Smooth muscle cell (in vitro differentiated cells): ENCODE results near the gene HAUS6. TPM values are rescaled to one million over a fixed set of nuclear protein-coding genes. Genes with fewer than 3 reads are reported as not detected.
"Not testable (repeated sequence)": the region's sequence is repeated elsewhere in the genome, so short reads cannot be mapped to it uniquely, and the experiment has no call there.

Experiments
- DNase-seq: peaks from one replicate; lab custom pipeline; 2025; ENCODE audit not compliant: unreplicated experiment; lab: John Stamatoyannopoulos, UW
- H2AFZ ChIP-seq: fragments of 200-600 bp; sonication (generic); 2 replicates; pipeline ENCODE4 v1.6.0; 2016; ENCODE audit warnings: antibody characterized with exemption, low read depth, mild to moderate bottlenecking
- H3F3A ChIP-seq: fragments of 200-600 bp; sonication (generic); 2 replicates; pipeline ENCODE4 v1.6.0; 2017; ENCODE audit warnings: antibody characterized with exemption, low read depth
- H3K27ac ChIP-seq: fragments of 200-600 bp; sonication (generic); 2 replicates; pipeline ENCODE4 v1.5.1; 2016; ENCODE audit warnings: low read depth, mild to moderate bottlenecking
- H3K27me3 ChIP-seq: fragments of 200-600 bp; sonication (generic); 2 replicates; pipeline ENCODE4 v1.6.1; 2016; ENCODE audit warnings: low read depth, mild to moderate bottlenecking
- H3K36me3 ChIP-seq: fragments of 200-600 bp; sonication (generic); 2 replicates; pipeline ENCODE4 v1.5.1; 2016; ENCODE audit warnings: low read depth
- H3K4me1 ChIP-seq: fragments of 200-600 bp; sonication (generic); 2 replicates; pipeline ENCODE4 v1.5.1; 2016; ENCODE audit warnings: low read depth
- H3K4me2 ChIP-seq: fragments of 200-600 bp; sonication (generic); 2 replicates; pipeline ENCODE4 v1.6.0; 2016; ENCODE audit warnings: mild to moderate bottlenecking
- H3K4me3 ChIP-seq: fragments of 200-600 bp; sonication (generic); 2 replicates; pipeline ENCODE4 v1.5.1; 2016; ENCODE audit warnings: mild to moderate bottlenecking
- H3K79me2 ChIP-seq: fragments of 200-600 bp; sonication (generic); 2 replicates; pipeline ENCODE4 v1.6.0; 2016; ENCODE audit warnings: low read depth, mild to moderate bottlenecking
- H3K9ac ChIP-seq: fragments of 200-600 bp; sonication (generic); 2 replicates; pipeline ENCODE4 v1.6.0; 2016; ENCODE audit warnings: low read depth
- H3K9me3 ChIP-seq: fragments of 200-600 bp; sonication (generic); replicated peaks from 2 replicates; pipeline ENCODE4 v1.5.1; 2016; ENCODE audit warnings: low read depth
- H4K20me1 ChIP-seq: fragments of 200-600 bp; sonication (generic); 2 replicates; pipeline ENCODE4 v1.6.0; 2016; ENCODE audit warnings: low read depth
- WGBS: methylation state at CpG from one replicate; pipeline ENCODE4 v1.1.7; 2016; ENCODE audit warnings: low lambda C conversion rate; 5-methylcytosine and 5-hydroxymethylcytosine counted together
- polyA plus RNA-seq: library from polyadenylated mRNA; unstranded; fragments of >200 nt; fragmentation: Nextera tagmentation; extraction: Ambion mirVana; gene quantifications from 2 replicates; pipeline ENCODE4 v1.2.1, GENCODE V29; 2016
- total RNA-seq: library from RNA; depleted of rRNA; stranded (reverse); fragments of >200 nt; gene quantifications from 2 replicates; pipeline ENCODE4 v1.2.3, GENCODE V29; 2014
- TF ChIP-seq, protein P1 (sequence below): fragments of 200-600 bp; sonication (generic); IDR thresholded peaks from 2 replicates; pipeline ENCODE4 v1.5.1; 2017; ENCODE audit warnings: borderline replicate concordance, mild to moderate bottlenecking, antibody characterized with exemption; ENCODE audit not compliant: insufficient read depth, poor library complexity, severe bottlenecking

The HAUS6 gene, protein sequence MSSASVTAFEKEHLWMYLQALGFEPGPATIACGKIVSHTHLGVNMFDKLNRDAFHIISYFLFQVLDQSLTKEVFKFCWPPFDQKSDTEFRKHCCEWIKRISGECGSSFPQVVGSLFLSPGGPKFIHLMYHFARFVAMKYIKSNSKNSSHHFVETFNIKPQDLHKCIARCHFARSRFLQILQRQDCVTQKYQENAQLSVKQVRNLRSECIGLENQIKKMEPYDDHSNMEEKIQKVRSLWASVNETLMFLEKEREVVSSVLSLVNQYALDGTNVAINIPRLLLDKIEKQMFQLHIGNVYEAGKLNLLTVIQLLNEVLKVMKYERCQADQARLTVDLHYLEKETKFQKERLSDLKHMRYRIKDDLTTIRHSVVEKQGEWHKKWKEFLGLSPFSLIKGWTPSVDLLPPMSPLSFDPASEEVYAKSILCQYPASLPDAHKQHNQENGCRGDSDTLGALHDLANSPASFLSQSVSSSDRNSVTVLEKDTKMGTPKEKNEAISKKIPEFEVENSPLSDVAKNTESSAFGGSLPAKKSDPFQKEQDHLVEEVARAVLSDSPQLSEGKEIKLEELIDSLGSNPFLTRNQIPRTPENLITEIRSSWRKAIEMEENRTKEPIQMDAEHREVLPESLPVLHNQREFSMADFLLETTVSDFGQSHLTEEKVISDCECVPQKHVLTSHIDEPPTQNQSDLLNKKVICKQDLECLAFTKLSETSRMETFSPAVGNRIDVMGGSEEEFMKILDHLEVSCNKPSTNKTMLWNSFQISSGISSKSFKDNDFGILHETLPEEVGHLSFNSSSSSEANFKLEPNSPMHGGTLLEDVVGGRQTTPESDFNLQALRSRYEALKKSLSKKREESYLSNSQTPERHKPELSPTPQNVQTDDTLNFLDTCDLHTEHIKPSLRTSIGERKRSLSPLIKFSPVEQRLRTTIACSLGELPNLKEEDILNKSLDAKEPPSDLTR
- total RNA-seq, result 12.5 and 13.1 TPM in 2 replicates
- 3.8 and 4.3 TPM in 2 replicates for polyA plus RNA-seq

DNA sequence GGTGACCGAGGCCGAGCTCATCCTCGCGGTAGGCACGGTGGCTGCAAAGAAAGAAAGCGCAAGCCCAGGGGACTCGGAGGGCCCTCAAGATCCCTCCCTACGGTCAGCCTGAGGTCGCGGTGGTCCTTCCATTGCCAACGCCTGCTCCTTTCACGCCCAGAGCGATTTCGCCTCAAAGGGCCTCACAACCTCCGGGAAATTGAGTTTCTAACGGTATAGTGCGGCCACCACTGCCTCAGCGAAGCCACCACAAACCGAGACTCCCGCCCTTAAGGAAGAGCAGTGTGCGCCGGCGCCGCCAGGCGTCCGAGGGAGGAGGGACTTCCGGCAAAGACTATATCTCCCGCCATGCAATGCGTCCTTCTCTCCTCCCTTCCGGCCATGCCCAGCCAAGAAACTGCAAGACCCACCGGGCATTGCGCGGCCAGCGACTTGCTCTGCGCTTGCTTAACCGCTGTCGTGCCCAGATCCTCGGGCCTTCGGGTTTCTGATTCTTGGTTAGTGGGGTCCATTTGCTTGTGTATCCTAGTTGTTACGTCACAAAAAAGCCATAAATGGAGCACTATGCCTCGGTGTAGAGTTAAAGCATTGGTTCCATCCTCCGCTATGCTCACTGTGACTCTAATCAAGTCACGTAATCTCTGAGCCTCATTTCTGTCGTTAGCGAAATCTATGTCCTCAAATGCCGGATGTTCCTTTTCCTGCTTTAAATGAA is at the start of gene HAUS6:
Gene HAUS6, minus strand, starts transcription at position 274 of the 715 bp plus-strand sequence. Its CDS starts 253 bp downstream, at position 21.
- Histone ChIP-seq H3K4me1 (peaks cover 16% of the 10 kb centered on the region), H3K36me3 (no peaks in the 10 kb centered on the region), H3K79me2 (peaks cover 45% of the 10 kb centered on the region), H3F3A (no peaks in the 10 kb centered on the region), H3K27me3 (no peaks in the 10 kb centered on the region), H3K9me3 (no peaks in the 10 kb centered on the region), H2AFZ (peak within 1 kb of the TSS; percentile 96), H3K27ac (peak within 1 kb of the TSS; percentile 54), H3K4me3 (peak within 1 kb of the TSS; percentile 78), H4K20me1 (no peaks in the 10 kb centered on the region), H3K4me2 (peak within 1 kb of the TSS; percentile 98), H3K9ac (peak within 1 kb of the TSS; percentile 78)
- TF ChIP-seq, protein P1, sequence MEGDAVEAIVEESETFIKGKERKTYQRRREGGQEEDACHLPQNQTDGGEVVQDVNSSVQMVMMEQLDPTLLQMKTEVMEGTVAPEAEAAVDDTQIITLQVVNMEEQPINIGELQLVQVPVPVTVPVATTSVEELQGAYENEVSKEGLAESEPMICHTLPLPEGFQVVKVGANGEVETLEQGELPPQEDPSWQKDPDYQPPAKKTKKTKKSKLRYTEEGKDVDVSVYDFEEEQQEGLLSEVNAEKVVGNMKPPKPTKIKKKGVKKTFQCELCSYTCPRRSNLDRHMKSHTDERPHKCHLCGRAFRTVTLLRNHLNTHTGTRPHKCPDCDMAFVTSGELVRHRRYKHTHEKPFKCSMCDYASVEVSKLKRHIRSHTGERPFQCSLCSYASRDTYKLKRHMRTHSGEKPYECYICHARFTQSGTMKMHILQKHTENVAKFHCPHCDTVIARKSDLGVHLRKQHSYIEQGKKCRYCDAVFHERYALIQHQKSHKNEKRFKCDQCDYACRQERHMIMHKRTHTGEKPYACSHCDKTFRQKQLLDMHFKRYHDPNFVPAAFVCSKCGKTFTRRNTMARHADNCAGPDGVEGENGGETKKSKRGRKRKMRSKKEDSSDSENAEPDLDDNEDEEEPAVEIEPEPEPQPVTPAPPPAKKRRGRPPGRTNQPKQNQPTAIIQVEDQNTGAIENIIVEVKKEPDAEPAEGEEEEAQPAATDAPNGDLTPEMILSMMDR, result peak; percentile 31
- 13% methylated on average over 46 of the region's 46 CpGs for WGBS
- peak; percentile 73 for DNase-seq

DNA sequence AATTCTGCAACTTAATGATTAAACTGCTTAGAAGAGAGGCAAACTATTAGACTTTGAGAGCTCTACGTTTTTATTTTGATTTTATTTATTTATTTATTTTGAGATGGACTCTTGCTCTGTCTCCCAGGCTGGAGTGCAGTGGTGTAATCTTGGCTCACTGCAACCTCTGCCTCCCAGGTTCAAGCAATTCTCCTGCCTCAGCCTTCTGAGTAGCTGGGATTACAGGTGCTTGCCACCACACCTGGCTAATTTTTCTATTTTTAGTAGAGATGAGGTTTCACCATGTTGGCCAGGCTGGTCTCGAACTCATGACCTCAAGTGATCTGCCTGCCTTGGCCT is 49.4 kb upstream of the HAUS6 start:
- not testable (repeated sequence) for H4K20me1 ChIP-seq, DNase-seq, H3K4me1 ChIP-seq, H3K4me2 ChIP-seq, H3K9ac ChIP-seq, H3K4me3 ChIP-seq, H3K36me3 ChIP-seq, H3K9me3 ChIP-seq, H3K79me2 ChIP-seq, H3K27me3 ChIP-seq, H3F3A ChIP-seq, H2AFZ ChIP-seq, H3K27ac ChIP-seq
- 83% methylated on average over 2 of the region's 2 CpGs for WGBS

DNA sequence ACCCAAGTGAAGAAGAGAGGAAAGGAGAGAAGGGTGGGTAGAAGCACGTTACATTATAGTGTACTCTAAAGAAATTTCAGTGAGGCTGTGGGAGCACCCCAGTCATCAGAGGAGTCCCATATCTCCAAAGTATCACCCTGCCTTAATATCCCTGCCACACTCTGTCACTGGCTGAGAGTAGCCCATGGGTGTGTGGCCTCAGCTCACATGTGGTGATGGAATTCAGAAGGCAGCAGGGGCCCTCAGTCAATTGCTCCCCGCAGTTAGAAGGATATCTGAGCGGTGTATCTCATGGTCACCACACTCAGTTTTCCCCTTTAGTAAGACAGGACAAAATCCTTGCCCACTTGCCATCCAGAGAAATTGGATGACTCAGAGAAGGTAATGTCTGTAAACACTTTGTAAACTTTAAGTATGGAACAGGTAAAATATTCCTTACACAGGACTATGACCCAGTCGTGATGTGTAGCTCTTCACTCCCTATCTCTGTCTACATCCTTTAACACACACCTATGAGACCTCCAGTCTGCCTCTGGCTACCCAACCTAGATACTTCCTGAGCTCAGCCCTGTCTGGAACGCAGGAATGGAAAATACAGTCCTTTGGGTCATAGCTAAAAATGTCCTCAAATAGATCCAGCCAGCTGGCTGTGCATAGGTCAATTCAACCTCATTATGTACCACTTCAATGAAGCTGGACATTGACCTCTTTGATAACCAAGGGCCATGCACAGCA is 48.9 kb upstream of the HAUS6 start:
- no peak overlapping the region for H2AFZ ChIP-seq
- no peaks in the 10 kb centered on the region for H3K79me2 ChIP-seq
- no peaks in the 10 kb centered on the region for H3K36me3 ChIP-seq
- peaks cover 7% of the 10 kb centered on the region for H3F3A ChIP-seq
- WGBS, result 80% methylated on average over 5 of the region's 5 CpGs
- no peaks in the 10 kb centered on the region for H3K4me1 ChIP-seq
- H3K9me3 ChIP-seq, result no peaks in the 10 kb centered on the region
- no peaks in the 10 kb centered on the region for H3K27me3 ChIP-seq
- H3K27ac ChIP-seq, result no peak overlapping the region
- H3K4me2 ChIP-seq, result no peak overlapping the region
- no peaks in the 10 kb centered on the region for H4K20me1 ChIP-seq
- TF ChIP-seq, protein P1, result no peak
- no peak for DNase-seq
- H3K4me3 ChIP-seq, result no peak overlapping the region
- H3K9ac ChIP-seq, result no peak overlapping the region
